AG10803 (cell line): ENCODE data around the gene BANK1.

Experiments
- DNase-seq: peaks from one replicate; pipeline ENCODE4 v3.0.0; 2010; ENCODE audit warnings: low read depth
- H3K4me3 ChIP-seq: 2 replicates; pipeline ENCODE4 v1.5.1; 2011; ENCODE audit warnings: mild to moderate bottlenecking, low read length, control low read depth
- TF ChIP-seq, protein P1 (sequence below): conservative IDR thresholded peaks from 2 replicates; pipeline ENCODE4 v1.5.1; 2011; ENCODE audit warnings: mild to moderate bottlenecking, low read length, control low read depth, inconsistent platforms

BANK1 gene

DNA sequence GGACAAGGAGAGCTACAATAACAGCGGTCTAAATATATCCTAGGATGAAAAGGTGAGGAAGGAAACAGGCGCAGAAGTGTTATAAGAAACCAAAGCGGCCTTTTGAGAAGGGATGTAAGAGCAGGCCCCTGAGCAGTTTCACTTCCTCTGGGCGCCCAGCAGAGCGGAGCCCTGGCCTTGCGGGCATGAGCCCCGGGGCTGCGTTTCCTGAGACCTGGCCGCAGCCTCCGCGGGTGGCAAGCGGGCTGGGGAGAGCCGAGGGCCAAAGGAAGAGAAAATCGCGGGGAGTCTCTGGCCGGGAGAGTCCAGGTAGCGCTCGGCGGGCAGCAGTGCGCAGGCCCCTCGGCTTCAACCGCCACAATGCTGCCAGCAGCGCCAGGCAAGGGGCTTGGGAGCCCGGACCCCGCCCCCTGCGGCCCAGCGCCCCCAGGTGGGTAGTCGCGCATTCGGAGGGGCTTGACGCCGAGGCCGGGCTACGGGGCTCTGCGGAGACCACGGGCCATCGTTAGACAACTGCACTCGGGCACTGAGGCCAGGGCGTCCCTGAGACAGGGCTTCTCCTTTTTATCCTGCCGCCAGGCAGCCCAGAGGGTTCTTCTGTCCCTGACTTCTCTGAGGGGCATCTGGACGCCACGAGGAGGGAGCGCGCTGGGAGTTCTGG is at the start of gene BANK1:
Gene BANK1, plus strand, starts transcription at position 210 of the 661 bp plus-strand sequence. Its CDS starts 151 bp downstream, at position 361.
- peak; percentile 25 for DNase-seq
- TF ChIP-seq, protein P1, sequence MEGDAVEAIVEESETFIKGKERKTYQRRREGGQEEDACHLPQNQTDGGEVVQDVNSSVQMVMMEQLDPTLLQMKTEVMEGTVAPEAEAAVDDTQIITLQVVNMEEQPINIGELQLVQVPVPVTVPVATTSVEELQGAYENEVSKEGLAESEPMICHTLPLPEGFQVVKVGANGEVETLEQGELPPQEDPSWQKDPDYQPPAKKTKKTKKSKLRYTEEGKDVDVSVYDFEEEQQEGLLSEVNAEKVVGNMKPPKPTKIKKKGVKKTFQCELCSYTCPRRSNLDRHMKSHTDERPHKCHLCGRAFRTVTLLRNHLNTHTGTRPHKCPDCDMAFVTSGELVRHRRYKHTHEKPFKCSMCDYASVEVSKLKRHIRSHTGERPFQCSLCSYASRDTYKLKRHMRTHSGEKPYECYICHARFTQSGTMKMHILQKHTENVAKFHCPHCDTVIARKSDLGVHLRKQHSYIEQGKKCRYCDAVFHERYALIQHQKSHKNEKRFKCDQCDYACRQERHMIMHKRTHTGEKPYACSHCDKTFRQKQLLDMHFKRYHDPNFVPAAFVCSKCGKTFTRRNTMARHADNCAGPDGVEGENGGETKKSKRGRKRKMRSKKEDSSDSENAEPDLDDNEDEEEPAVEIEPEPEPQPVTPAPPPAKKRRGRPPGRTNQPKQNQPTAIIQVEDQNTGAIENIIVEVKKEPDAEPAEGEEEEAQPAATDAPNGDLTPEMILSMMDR = peak; percentile 11; the same call in 1 of the 2 replicates
- peak within 1 kb of the TSS; percentile 47 for H3K4me3 ChIP-seq

- DNase-seq = peak; percentile 75
- TF ChIP-seq, protein P1 = no peak
- H3K4me3 ChIP-seq = no peak overlapping the region
Observed at GRCh38 chr4:101753721-101754120, 36.8 kb upstream of the BANK1 start.

DNA sequence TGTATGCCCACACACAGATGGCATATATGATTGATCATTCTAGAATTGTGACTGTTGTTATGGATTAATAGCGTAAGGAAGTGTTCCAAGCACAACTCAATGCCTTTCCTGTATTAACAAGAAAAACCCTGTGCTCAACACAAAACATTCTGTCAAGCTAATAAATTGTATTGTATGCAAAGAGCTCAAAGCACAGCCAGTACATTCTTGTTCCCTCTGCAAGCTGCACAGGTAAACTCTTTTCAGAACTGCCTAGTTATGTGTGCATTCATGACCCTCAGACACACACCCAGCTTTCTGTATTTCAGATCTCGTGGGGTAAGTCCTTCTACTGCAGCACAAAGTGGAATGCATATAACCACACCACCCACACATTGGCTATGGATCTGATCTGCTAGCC is 34.3 kb upstream of the BANK1 start:
- TF ChIP-seq, protein P1 = no peak
- DNase-seq = no peak
- H3K4me3 ChIP-seq = no peak overlapping the region

DNA sequence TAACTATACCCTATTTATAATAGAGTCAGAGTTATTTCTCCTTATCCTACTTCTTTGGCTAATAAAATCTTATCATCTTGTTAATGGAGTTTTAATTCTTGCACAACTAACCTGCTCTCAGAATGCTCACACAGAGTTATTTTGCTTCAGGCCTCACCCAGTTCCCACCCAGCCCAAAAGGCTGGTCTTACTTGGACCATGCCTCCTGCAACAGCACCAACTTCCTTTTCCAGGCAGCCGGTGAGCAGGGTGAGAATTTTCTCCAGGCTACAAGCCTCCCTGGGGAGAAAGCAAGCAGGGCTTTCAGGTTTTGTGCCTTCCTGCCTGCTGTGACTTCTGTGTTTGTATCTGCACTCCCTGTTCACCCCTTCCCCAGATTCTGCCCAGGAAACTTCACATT is 29.1 kb upstream of the BANK1 start:
- no peak for DNase-seq
- no peak overlapping the region for H3K4me3 ChIP-seq
- TF ChIP-seq, protein P1 = no peak

GRCh38 chr4:101762025-101762424 is 28.5 kb upstream of the BANK1 start:
- peak; percentile 9 for DNase-seq
- no peak overlapping the region for H3K4me3 ChIP-seq
- TF ChIP-seq, protein P1 = no peak

DNA sequence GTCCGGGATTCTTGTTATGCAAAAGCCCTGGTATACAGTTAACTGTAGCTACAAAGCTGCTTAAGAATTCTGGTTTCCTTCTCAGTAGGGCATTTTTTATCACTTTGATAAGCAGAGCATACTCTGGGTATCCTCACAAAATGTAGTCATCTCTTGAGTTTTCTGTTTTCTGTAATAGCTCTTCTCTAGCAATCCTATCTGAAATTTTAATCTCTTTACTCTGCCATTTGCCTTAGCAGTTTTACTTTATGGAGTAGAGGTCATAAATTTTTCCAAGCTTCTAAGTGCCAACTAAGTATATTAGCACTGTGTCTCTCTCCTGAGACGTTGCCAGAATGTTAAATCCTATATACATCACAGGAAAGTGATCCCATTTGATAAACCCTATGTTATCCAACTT is 28.0 kb upstream of the BANK1 start:
- TF ChIP-seq, protein P1 = no peak
- DNase-seq = no peak
- no peak overlapping the region for H3K4me3 ChIP-seq

- H3K4me3 ChIP-seq = no peak overlapping the region
- TF ChIP-seq, protein P1 = no peak
- DNase-seq = no peak
Observed at GRCh38 chr4:101763576-101763975, 27.0 kb upstream of the BANK1 start.
